ENCODE results near the gene TSHB.

- TF ChIP-seq CTCF (IDR thresholded peaks at IDR 0.05; ENCODE audit: low read depth, low read length, poor library complexity, severe bottlenecking) (no peak), EZH2phosphoT487 (IDR thresholded peaks at IDR 0.05; ENCODE audit: borderline replicate concordance, low read length) (no peak)
These were observed 23.4 kb upstream of the TSHB start for GRCh38 chr1:115006191-115006590.

Data from DOHH2 (cell line).